ENCODE results near the gene CARD9. TPM values are rescaled to one million over a fixed set of nuclear protein-coding genes. Genes with fewer than 3 reads are reported as not detected.

CARD9 gene
- total and polyA plus RNA-seq, 2 of the 4 experiments (the other 2 are of a cell fraction) = 0.36 to 1.9 TPM

- Histone ChIP-seq H3K27me3 (ENCODE audit: control insufficient read depth, insufficient read depth, low read length) (no peaks in the 10 kb centered on the region), H3K4me1 (ENCODE audit: control insufficient read depth, insufficient read depth, low read length) (no peaks in the 10 kb centered on the region), H3K27ac (ENCODE audit: insufficient read depth, low read length) (no peak overlapping the region), H2AK5ac (ENCODE audit: low read depth, low read length) (no peak overlapping the region), H2AFZ (replicated peaks; ENCODE audit: low read length, poor library complexity) (no peak overlapping the region), H2BK5ac (ENCODE audit: low read depth, low read length, poor library complexity, severe bottlenecking) (no peak overlapping the region), H3K4me2 (ENCODE audit: low read depth, low read length) (no peak overlapping the region), H3K9me1 (ENCODE audit: insufficient read depth, low read length) (no peaks in the 10 kb centered on the region), H4K5ac (ENCODE audit: low read depth, low read length) (no peak overlapping the region), H4K20me1 (ENCODE audit: insufficient read depth, low read length) (no peaks in the 10 kb centered on the region), H3K18ac (ENCODE audit: low read depth, low read length) (no peak overlapping the region), H3K36me3 (ENCODE audit: control insufficient read depth, insufficient read depth, low read length) (peaks cover 73% of the 10 kb centered on the region), H2BK20ac (ENCODE audit: low read depth, low read length) (no peak overlapping the region), H3K56ac (ENCODE audit: extremely low read depth, insufficient read depth, low read length) (no peak overlapping the region), H3K23ac (ENCODE audit: low read depth, low read length) (no peak overlapping the region), H3K4me3 (ENCODE audit: insufficient read depth, low read depth, low read length) (no peak overlapping the region), H2BK15ac (ENCODE audit: low read depth, low read length) (no peak overlapping the region), H2BK120ac (ENCODE audit: low read depth, low read length) (no peak overlapping the region), H4K8ac (ENCODE audit: low read depth in 2 of 2, low read length in 2 of 2) (no peak overlapping the region), H4K91ac (ENCODE audit: insufficient read depth, low read depth, low read length) (no peak overlapping the region), H3K14ac (replicated peaks; ENCODE audit: low read depth, low read length) (no peak overlapping the region), H3K9me3 (ENCODE audit: control insufficient read depth, insufficient read depth, low read length) (no peaks in the 10 kb centered on the region), H2AK9ac (replicated peaks; ENCODE audit: low read depth, low read length, poor library complexity) (no peak overlapping the region), H3K79me1 (ENCODE audit: low read depth in 1 of 2, low read length in 2 of 2) (peaks cover 3 to 4% of the 10 kb centered on the region in 2 experiments; a peak in 2 of 4 replicates), H3K4ac (ENCODE audit: low read depth, low read length) (no peak overlapping the region), H3K9ac (ENCODE audit: low read depth, low read length) (no peak overlapping the region)
- POLR2A ChIA-PET (ENCODE audit: unreplicated experiment) = no interaction called here
- TF ChIP-seq RAD21 (IDR thresholded peaks at IDR 0.05; ENCODE audit: low read length) = no peak
- TF ChIP-seq BHLHE40 (IDR thresholded peaks at IDR 0.05; ENCODE audit: low read depth, low read length) = no peak
- no peak for TF ChIP-seq MAFK (IDR thresholded peaks at IDR 0.05; ENCODE audit: low read depth, low read length)
- TF ChIP-seq SMC3 (IDR thresholded peaks at IDR 0.05; ENCODE audit: low read depth, low read length) = no peak
- TF ChIP-seq POLR2A (IDR thresholded peaks at IDR 0.05; ENCODE audit: low read depth, low read length) = no peak
- no peak for TF ChIP-seq MXI1 (IDR thresholded peaks at IDR 0.05; ENCODE audit: borderline replicate concordance, low read depth, low read length)
- dilution Hi-C loops (cut with HindIII; ENCODE audit: low sequenced_read_pairs, unreplicated experiment) (no loop called here), intact Hi-C loops (cut with micrococcal nuclease) (no loop called here), in situ Hi-C loops (cut with MboI; ENCODE audit: low sequenced_read_pairs) (no loop called here)
- 97% methylated on average over 17 of the region's 19 CpGs; no CpG with 5 or more reads in 1 of the 2 experiments for WGBS, 2 experiments (ENCODE audit: extremely low coverage in 2 of 2, insufficient read length in 1 of 2)
- no TSS peak for BruUV-seq (replicated peaks)
- ATAC-seq (ENCODE audit: low read depth) (no peak), DNase-seq (no peak)
- CTCF ChIA-PET = no interaction called here
Measured at GRCh38 chr9:136387217-136387616, 13.7 kb upstream of the CARD9 start.

Measured in IMR-90 (cell line).